Testis (tissue), 3 donors: ENCODE data around the gene NTM. TPM values are rescaled to one million over a fixed set of nuclear protein-coding genes. Genes with fewer than 3 reads are reported as not detected.

Experiments
- DNase-seq: peaks from one replicate; pipeline ENCODE4 v3.0.0-alpha.2; 2019
- H3K27ac ChIP-seq, 2 donors: fragments of 200-600 bp; sonication (generic); one replicate each; pipeline ENCODE4 v1.5.1; 2019
- H3K27me3 ChIP-seq: fragments of 200-600 bp; sonication (generic); one replicate; pipeline ENCODE4 v1.5.1; 2019
- H3K36me3 ChIP-seq: fragments of 200-600 bp; sonication (generic); one replicate; pipeline ENCODE4 v1.5.1; 2017; ENCODE audit warnings: low read depth; ENCODE audit errors: missing control alignments
- H3K4me1 ChIP-seq: fragments of 200-600 bp; sonication (generic); one replicate; pipeline ENCODE4 v1.5.1; 2019
- H3K4me3 ChIP-seq, 2 donors: fragments of 200-600 bp; sonication (generic); one replicate each; pipeline ENCODE4 v1.5.1; 2017 to 2019
- H3K9me3 ChIP-seq: fragments of 200-600 bp; sonication (generic); one replicate; pipeline ENCODE4 v1.5.1; 2017
- POLR2A ChIP-seq: fragments of 450-650 bp; IDR thresholded peaks from one replicate; pipeline ENCODE4 v1.6.1; 2017; ENCODE audit warnings: antibody characterized with exemption, mild to moderate bottlenecking, moderate library complexity
- WGBS, 2 donors: methylation state at CpG; one replicate each; pipeline ENCODE4 v1.1.5; 2018; 5-methylcytosine and 5-hydroxymethylcytosine counted together
- intact Hi-C: fragments of 100-400 bp; cut with DNase I; formaldehyde crosslinking; loops from one replicate; pipeline ENCODE4 v1.15.1; 2023; ENCODE audit warnings: low total_unique reads
- polyA plus RNA-seq: library from polyadenylated mRNA; stranded (reverse); fragments of 350-450 nt; fragmentation: Illumina TruSeq; extraction: RNeasy Lipid Tissue Mini Kit (QIAGEN cat#74804); gene quantifications from one replicate; pipeline ENCODE4 v1.2.3, GENCODE V29; 2014; ENCODE audit warnings: low read depth, low replicate concordance; ENCODE audit not compliant: insufficient read depth
- total RNA-seq, 2 donors: library from RNA; depleted of rRNA; stranded (reverse); fragments of >200 nt; gene quantifications; one replicate each; pipeline ENCODE4 v1.2.3, GENCODE V29; 2016
- TF ChIP-seq, protein P1 (sequence below), 3 experiments: fragments of 450-650 bp in 2 of 3; fragments of 200-600 bp in 1 of 3; sonication (generic) in 1 of 3; IDR thresholded peaks; one replicate each; pipeline ENCODE4 v1.5.1; 2016 to 2019; ENCODE audit warnings: antibody characterized with exemption in 3 of 3, mild to moderate bottlenecking in 2 of 3, moderate library complexity in 1 of 3

NTM gene
- total and polyA plus RNA-seq, 3 donors from 2014 or later = 1.7 to 4.5 (median 1.8) TPM

GRCh38 chr11:132284611-132285010, 914.2 kb downstream of the NTM start:
- Histone ChIP-seq H3K36me3 (no peaks in the 10 kb centered on the region), H3K27me3 (no peaks in the 10 kb centered on the region), H3K27ac (no peak overlapping the region), H3K4me1 (no peaks in the 10 kb centered on the region), H3K9me3 (no peaks in the 10 kb centered on the region), H3K4me3 (no peak overlapping the region)
- intact Hi-C loops = no loop called here
- WGBS, 2 donors = 86 to 92% methylated on average over 11 of the region's 11 CpGs
- DNase-seq = no peak
- TF ChIP-seq POLR2A = no peak
- TF ChIP-seq, protein P1, sequence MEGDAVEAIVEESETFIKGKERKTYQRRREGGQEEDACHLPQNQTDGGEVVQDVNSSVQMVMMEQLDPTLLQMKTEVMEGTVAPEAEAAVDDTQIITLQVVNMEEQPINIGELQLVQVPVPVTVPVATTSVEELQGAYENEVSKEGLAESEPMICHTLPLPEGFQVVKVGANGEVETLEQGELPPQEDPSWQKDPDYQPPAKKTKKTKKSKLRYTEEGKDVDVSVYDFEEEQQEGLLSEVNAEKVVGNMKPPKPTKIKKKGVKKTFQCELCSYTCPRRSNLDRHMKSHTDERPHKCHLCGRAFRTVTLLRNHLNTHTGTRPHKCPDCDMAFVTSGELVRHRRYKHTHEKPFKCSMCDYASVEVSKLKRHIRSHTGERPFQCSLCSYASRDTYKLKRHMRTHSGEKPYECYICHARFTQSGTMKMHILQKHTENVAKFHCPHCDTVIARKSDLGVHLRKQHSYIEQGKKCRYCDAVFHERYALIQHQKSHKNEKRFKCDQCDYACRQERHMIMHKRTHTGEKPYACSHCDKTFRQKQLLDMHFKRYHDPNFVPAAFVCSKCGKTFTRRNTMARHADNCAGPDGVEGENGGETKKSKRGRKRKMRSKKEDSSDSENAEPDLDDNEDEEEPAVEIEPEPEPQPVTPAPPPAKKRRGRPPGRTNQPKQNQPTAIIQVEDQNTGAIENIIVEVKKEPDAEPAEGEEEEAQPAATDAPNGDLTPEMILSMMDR (IDR thresholded peaks at IDR 0.05) = no peak

GRCh38 chr11:132285631-132286030, 915.2 kb downstream of the NTM start:
- Histone ChIP-seq H3K9me3 (no peaks in the 10 kb centered on the region), H3K27ac (no peak overlapping the region), H3K4me1 (no peaks in the 10 kb centered on the region), H3K4me3 (no peak overlapping the region), H3K27me3 (no peaks in the 10 kb centered on the region), H3K36me3 (no peaks in the 10 kb centered on the region)
- TF ChIP-seq POLR2A = no peak
- TF ChIP-seq, protein P1 (IDR thresholded peaks at IDR 0.05) = no peak
- DNase-seq = no peak
- intact Hi-C loops = no loop called here
- WGBS, 2 donors = 82 to 87% methylated on average over 3 to 4 of the region's 4 CpGs

GRCh38 chr11:132286106-132286505, 915.7 kb downstream of the NTM start:
- Histone ChIP-seq H3K27me3 (no peaks in the 10 kb centered on the region), H3K36me3 (no peaks in the 10 kb centered on the region), H3K27ac (no peak overlapping the region), H3K9me3 (no peaks in the 10 kb centered on the region), H3K4me3 (no peak overlapping the region), H3K4me1 (no peaks in the 10 kb centered on the region)
- TF ChIP-seq POLR2A = no peak
- TF ChIP-seq, protein P1 (IDR thresholded peaks at IDR 0.05) = no peak
- intact Hi-C loops = no loop called here
- WGBS, 2 donors = 82 to 88% methylated on average over 3 of the region's 3 CpGs
- DNase-seq = no peak

DNA sequence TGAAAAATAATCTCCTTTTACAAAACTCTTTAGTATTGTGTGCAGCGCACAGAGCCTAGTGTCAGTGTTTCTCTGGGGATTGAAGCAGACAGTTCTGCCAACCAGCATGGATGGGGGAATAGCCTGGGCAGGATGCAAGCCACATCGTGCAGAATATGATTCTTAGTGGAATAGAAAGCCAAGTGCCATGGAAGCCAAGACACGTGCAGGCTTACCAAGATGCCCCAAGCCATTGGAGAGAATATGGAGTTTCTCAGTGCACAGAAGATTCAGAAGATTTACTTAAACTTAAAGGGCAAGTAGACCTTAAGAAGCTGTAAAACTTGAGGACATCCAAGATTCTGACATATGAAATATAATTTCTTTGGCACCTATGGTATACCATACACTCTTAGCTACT, 917.6 kb downstream of the NTM start:
- Histone ChIP-seq H3K9me3 (no peaks in the 10 kb centered on the region), H3K27ac (no peak overlapping the region), H3K4me1 (no peaks in the 10 kb centered on the region), H3K4me3 (no peak overlapping the region), H3K27me3 (no peaks in the 10 kb centered on the region), H3K36me3 (no peaks in the 10 kb centered on the region)
- TF ChIP-seq, protein P1 (IDR thresholded peaks at IDR 0.05) = no peak
- no peak for TF ChIP-seq POLR2A
- 83 to 88% methylated on average over 3 of the region's 3 CpGs for WGBS, 2 donors
- DNase-seq = no peak
- intact Hi-C loops = no loop called here

DNA sequence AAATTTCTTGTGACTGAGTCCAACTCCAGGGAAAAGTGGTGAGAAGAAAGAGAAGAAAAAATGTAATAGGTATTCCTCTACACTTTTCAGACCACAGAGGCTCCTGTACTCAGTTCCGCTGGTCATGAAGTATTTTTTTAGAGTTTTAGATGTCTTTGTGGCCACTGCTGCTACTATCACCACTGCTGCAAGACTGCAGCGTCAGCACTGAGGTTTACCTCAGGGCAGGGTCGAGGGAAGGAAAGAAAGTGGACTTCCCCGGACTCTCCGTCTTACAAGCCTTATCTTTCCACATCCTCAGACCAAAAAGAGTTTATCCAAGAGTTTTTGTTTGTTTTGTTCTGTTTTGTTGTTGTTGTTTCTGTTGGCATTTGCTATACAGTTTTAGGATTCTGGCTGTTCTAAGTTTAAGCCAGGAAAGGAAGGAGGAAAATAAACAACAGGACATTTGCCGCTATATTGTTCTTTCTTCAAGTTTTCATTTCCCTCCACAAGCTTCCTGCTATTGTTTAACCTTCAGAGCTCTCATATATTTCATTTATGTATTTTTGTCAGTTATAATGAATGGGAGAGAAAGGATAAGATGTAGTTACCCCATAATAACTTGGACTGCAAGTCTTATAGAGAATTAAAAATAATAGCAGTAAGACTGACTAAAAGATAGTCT, 919.3 kb downstream of the NTM start:
- DNase-seq = no peak
- TF ChIP-seq POLR2A = no peak
- TF ChIP-seq, protein P1 (IDR thresholded peaks at IDR 0.05) = no peak
- Histone ChIP-seq H3K4me1 (no peaks in the 10 kb centered on the region), H3K27ac (no peak overlapping the region), H3K27me3 (no peaks in the 10 kb centered on the region), H3K36me3 (no peaks in the 10 kb centered on the region), H3K4me3 (no peak overlapping the region), H3K9me3 (no peaks in the 10 kb centered on the region)
- WGBS, 2 donors = 39 to 44% methylated on average over 6 of the region's 6 CpGs
- intact Hi-C loops = no loop called here
